K562 (cell line): Measurements from ENCODE around the gene RCOR1. TPM values are rescaled to one million over a fixed set of nuclear protein-coding genes. Genes with fewer than 3 reads are reported as not detected.

Source experiments
- ATAC-seq: fragments of 200-7000 bp; cut with Tn5 transposase; 3 replicates; pipeline ENCODE4 v1.9.1; 2020; ENCODE audit warnings: moderate library complexity
- BruUV-seq: library from RNA; stranded (reverse); fragments of 400-500 nt; replicated peaks from 2 replicates; lab custom pipeline; 2021; lab: Mats Ljungman, UMichigan
- CTCF ChIA-PET: fragments of 300-600 bp; formaldehyde crosslinking; extraction: SDS; loops from one replicate; lab custom pipeline; 2021; ENCODE audit warnings: low intra/inter-chr PET ratio; lab: Yijun Ruan, JAX
- POLR2A ChIA-PET: fragments of 300-600, 350-650 bp; sonication (Branson Sonifier 250); formaldehyde crosslinking; extraction: SDS; loops from one replicate; lab custom pipeline; 2021; ENCODE audit warnings: antibody characterized with exemption, inconsistent platforms; lab: Yijun Ruan, JAX
- DNase-seq, 4 experiments: peaks; one replicate each; pipeline versions ENCODE4 v3.0.0 to v3.0.0-alpha.2; 2011 to 2018; ENCODE audit warnings: low spot score in 3 of 4, mixed read lengths in 3 of 4; ENCODE audit errors: extremely low read depth in 1 of 4
- FAIRE-seq: peaks from 2 replicates; lab custom pipeline; 2011; peaks lifted over from hg19 to GRCh38; lab: Jason Lieb, UNC
- H2AFZ ChIP-seq: 2 replicates; pipeline ENCODE4 v1.6.0; 2011; ENCODE audit warnings: low read depth, low read length, control low read depth, inconsistent platforms
- H3K27ac ChIP-seq: fragments of 200-600 bp; 3 replicates; pipeline ENCODE4 v1.8.0; 2011; ENCODE audit warnings: low read depth, mild to moderate bottlenecking, control low read depth, inconsistent platforms, low read length, moderate library complexity, mixed read lengths; ENCODE audit errors: extremely low read depth
- H3K27me3 ChIP-seq, 2 experiments: fragments of 300-600 bp in 1 of 2; 2 replicates in 1 of 2; 3 replicates in 1 of 2; pipeline versions ENCODE4 v1.6.0 to v1.8.0; 2011; ENCODE audit warnings: inconsistent platforms in 2 of 2, low read length in 2 of 2, mild to moderate bottlenecking in 1 of 2, mixed read lengths in 1 of 2, moderate library complexity in 1 of 2; ENCODE audit not compliant: control insufficient read depth in 2 of 2, insufficient read depth in 2 of 2
- H3K36me3 ChIP-seq: fragments of 300-600 bp; 3 replicates; pipeline ENCODE4 v1.8.0; 2011; ENCODE audit warnings: mild to moderate bottlenecking, low read length, inconsistent platforms; ENCODE audit not compliant: control insufficient read depth, insufficient read depth
- H3K4me1 ChIP-seq, 2 experiments: fragments of 200-600 bp in 1 of 2; replicated peaks in 1 of 2; 2 replicates in 1 of 2; 3 replicates in 1 of 2; pipeline versions ENCODE4 v1.5.1 to v1.8.0; 2011; ENCODE audit warnings: inconsistent platforms in 2 of 2, low read length in 2 of 2, mild to moderate bottlenecking in 1 of 2, mixed read lengths in 1 of 2, moderate library complexity in 1 of 2; ENCODE audit not compliant: control insufficient read depth in 2 of 2, insufficient read depth in 2 of 2
- H3K4me2 ChIP-seq: 2 replicates; pipeline ENCODE4 v1.6.1; 2011; ENCODE audit warnings: low read length, control low read depth, inconsistent platforms, mixed read lengths; ENCODE audit not compliant: insufficient read depth
- H3K4me3 ChIP-seq: fragments of 200-600 bp; sonication (generic), shearing (Covaris generic); 2 replicates; pipeline ENCODE4 v1.5.1; 2016; ENCODE audit warnings: control low read depth, inconsistent platforms
- H3K79me2 ChIP-seq: fragments of 200-600 bp; 3 replicates; pipeline ENCODE4 v1.8.0; 2011; ENCODE audit warnings: low read length, inconsistent platforms; ENCODE audit not compliant: control insufficient read depth, insufficient read depth
- H3K9ac ChIP-seq, 2 experiments: 2 replicates each; pipeline versions ENCODE4 v1.6.0 to v1.6.1; 2011; ENCODE audit warnings: low read depth in 2 of 2, low read length in 2 of 2, control low read depth in 1 of 2, inconsistent platforms in 1 of 2, mild to moderate bottlenecking in 1 of 2, mixed read lengths in 1 of 2; ENCODE audit not compliant: insufficient read depth in 1 of 2
- H3K9me1 ChIP-seq: one replicate; pipeline ENCODE4 v1.6.0; 2011; ENCODE audit warnings: inconsistent platforms, mild to moderate bottlenecking, low read length, moderate library complexity; ENCODE audit not compliant: control insufficient read depth, insufficient read depth
- H3K9me3 ChIP-seq: replicated peaks from 2 replicates; pipeline ENCODE4 v1.5.1; 2011; ENCODE audit warnings: low read depth, low read length, inconsistent platforms; ENCODE audit not compliant: control insufficient read depth, insufficient read depth
- H4K20me1 ChIP-seq: replicated peaks from 2 replicates; pipeline ENCODE4 v1.6.1; 2011; ENCODE audit warnings: low read length, inconsistent platforms, mixed read lengths; ENCODE audit not compliant: control insufficient read depth, insufficient read depth
- ETV1 ChIP-seq: fragments of 450-650 bp; conservative IDR thresholded peaks from 2 replicates; pipeline ENCODE4 v1.6.1; 2016; ENCODE audit warnings: missing genetic modification characterization, control low read depth, low read depth, missing compliant biosample characterization
- MEIS2 ChIP-seq: fragments of 450-650 bp; IDR thresholded peaks from 2 replicates; pipeline ENCODE4 v1.6.1; 2014; ENCODE audit warnings: mild to moderate bottlenecking; ENCODE audit not compliant: partially characterized antibody
- NUFIP1 ChIP-seq: fragments of 450-650 bp; IDR thresholded peaks from 2 replicates; pipeline ENCODE4 v1.6.1; 2018; ENCODE audit not compliant: partially characterized antibody
- PKNOX1 ChIP-seq: fragments of 450-650 bp; IDR thresholded peaks from 2 replicates; pipeline ENCODE4 v1.6.1; 2016
- RFX1 ChIP-seq: fragments of 450-650 bp; IDR thresholded peaks from 2 replicates; pipeline ENCODE4 v1.6.1; 2016; ENCODE audit warnings: mild to moderate bottlenecking, moderate library complexity
- RFX7 ChIP-seq: fragments of 250-450 bp; sonication (Bioruptor Pico); IDR thresholded peaks from 2 replicates; pipeline ENCODE4 v1.5.1; 2021; ENCODE audit warnings: mild to moderate bottlenecking
- SMAD1 ChIP-seq: fragments of 150-350 bp; IDR thresholded peaks from 2 replicates; pipeline ENCODE4 v1.6.1; 2014; ENCODE audit warnings: low read length, low read depth; ENCODE audit not compliant: partially characterized antibody
- U2AF2 ChIP-seq: fragments of 200-400 bp; formaldehyde crosslinking; optimal IDR thresholded peaks from 2 replicates; pipeline ENCODE3; 2017; ENCODE audit warnings: low read depth, mild to moderate bottlenecking, low read length
- XRCC3 ChIP-seq: fragments of 450-650 bp; IDR thresholded peaks from 2 replicates; pipeline ENCODE4 v1.6.1; 2017; ENCODE audit warnings: mild to moderate bottlenecking, moderate library complexity
- ZBTB49 ChIP-seq: sonication (generic); formaldehyde crosslinking; IDR thresholded peaks from 2 replicates; pipeline ENCODE4 v1.8.0; 2022; ENCODE audit warnings: missing genetic modification reagents, mild to moderate bottlenecking, borderline replicate concordance
- ZNF318 ChIP-seq, 2 experiments: fragments of 450-650 bp; IDR thresholded peaks; 2 replicates each; pipeline ENCODE4 v1.6.1; 2016; ENCODE audit warnings: mild to moderate bottlenecking in 2 of 2, borderline replicate concordance in 1 of 2, low read depth in 1 of 2, moderate library complexity in 1 of 2
- ZNF41 ChIP-seq: fragments of 250-450 bp; sonication (Bioruptor Pico); conservative IDR thresholded peaks from 2 replicates; pipeline ENCODE4 v1.4.0; 2020; ENCODE audit warnings: mild to moderate bottlenecking
- WGBS: fragments of 100-300 bp; shearing (Covaris generic); methylation state at CpG from one replicate; pipeline ENCODE4 v1.1.6; 2016; ENCODE audit warnings: low coverage, mixed read lengths; ENCODE audit not compliant: insufficient coverage; ENCODE audit errors: missing lambda C conversion rate; 5-methylcytosine and 5-hydroxymethylcytosine counted together
- in situ Hi-C: fragments of 300-500 bp; cut with MboI; formaldehyde crosslinking; loops from 4 replicates; pipeline ENCODE4 v1.15.0; 2018; ENCODE audit warnings: inconsistent platforms, mixed read lengths
- intact Hi-C: fragments of 100-400 bp; cut with micrococcal nuclease; formaldehyde crosslinking; loops from 2 replicates; pipeline ENCODE4 v1.14.2; 2022
- polyA plus RNA-seq, 8 experiments: library from polyadenylated mRNA; depleted of rRNA in 4 of 8; stranded (reverse) in 5 of 8; unstranded in 3 of 8; fragments of >200 nt; fragmentation: Nextera tagmentation in 2 of 8; fragmentation: Illumina TruSeq in 1 of 8; extraction: Ambion mirVana in 2 of 8; extraction: Trizol in 1 of 8; gene quantifications; 2 replicates each; pipeline versions ENCODE4 v1.2.1 to v1.2.3, GENCODE V29; 2011 to 2014; ENCODE audit warnings: inconsistent platforms in 1 of 8, missing spikeins in 1 of 8
- total RNA-seq, 7 experiments: library from RNA; depleted of rRNA in 6 of 7; stranded (reverse); fragments of >200 nt in 6 of 7; fragmentation: Illumina TruSeq in 2 of 7; extraction: Trizol in 2 of 7; gene quantifications; 2 replicates each; pipeline versions ENCODE4 v1.2.1 to v1.2.3, GENCODE V29; 2011 to 2021; ENCODE audit warnings: low replicate concordance in 1 of 7

Gene RCOR1
- total and polyA plus RNA-seq, 9 of the 15 experiments (the other 6 are each of a cell fraction or from before 2014, with no cell fraction given) = 8.5 to 47.9 (median 20.9) TPM

GRCh38 chr14:102723650-102724049, 131.2 kb downstream of the RCOR1 start:
- no peak for DNase-seq
- Histone ChIP-seq H3K4me2 (no peak overlapping the region), H3K27ac (no peak overlapping the region), H4K20me1 (no peaks in the 10 kb centered on the region; the same call in 1 of the 2 replicates), H2AFZ (no peak overlapping the region), H3K9me1 (no peaks in the 10 kb centered on the region), H3K4me1 (no peaks in the 10 kb centered on the region), H3K79me2 (peaks cover 4% of the 10 kb centered on the region; the same call in 2 of the 3 replicates), H3K36me3 (peaks cover 92% of the 10 kb centered on the region; the same call in 2 of the 3 replicates), H3K4me3 (no peak overlapping the region), H3K27me3 (no peaks in the 10 kb centered on the region), H3K9me3 (no peaks in the 10 kb centered on the region), H3K9ac (no peak overlapping the region)
- WGBS = 100% methylated on average over 3 of the region's 5 CpGs
- intact Hi-C loops = no loop called here
- BruUV-seq = no TSS peak
- ChIA-PET POLR2A (interaction anchor here (0.9 to 1.0 kb wide), 2 partner anchors 15 to 18 kb away, joined by 3 read pairs; no protein-coding TSS in a partner anchor), CTCF (no interaction called here)
- in situ Hi-C loops = no loop called here
- no peak for FAIRE-seq
- no peak for ATAC-seq
- TF ChIP-seq MEIS2 (no peak), NUFIP1 (no peak), XRCC3 (no peak), U2AF2 (no peak), RFX1 (no peak), ZBTB49 (CRISPR knock-in tag) (no peak), ZNF318 (IDR thresholded peaks at IDR 0.05; ENCODE audit: borderline replicate concordance in 1 of 2, low read depth in 1 of 2) (no peak), SMAD1 (no peak), ETV1 (tag) (no peak), RFX7 (CRISPR knock-in tag) (no peak), ZNF41 (CRISPR knock-in tag) (no peak), PKNOX1 (no peak)
